Thyroid gland (tissue), 4 donors: ENCODE measurements around the gene GRAMD1C.

Experiments used
- CTCF ChIP-seq, 6 experiments: fragments of 200-600 bp in 3 of 6; fragments of 450-650 bp in 3 of 6; sonication (generic) in 3 of 6; IDR thresholded peaks; one replicate each; pipeline ENCODE4 v1.5.1; 2016 to 2019; ENCODE audit warnings: antibody characterized with exemption in 6 of 6, mild to moderate bottlenecking in 2 of 6, inconsistent platforms in 1 of 6, moderate library complexity in 1 of 6
- POLR2A ChIP-seq, 2 donors: fragments of 450-650 bp; IDR thresholded peaks; one replicate each; pipeline ENCODE4 v1.6.1; 2017; ENCODE audit warnings: antibody characterized with exemption in 2 of 2, mild to moderate bottlenecking in 2 of 2, moderate library complexity in 1 of 2

DNA sequence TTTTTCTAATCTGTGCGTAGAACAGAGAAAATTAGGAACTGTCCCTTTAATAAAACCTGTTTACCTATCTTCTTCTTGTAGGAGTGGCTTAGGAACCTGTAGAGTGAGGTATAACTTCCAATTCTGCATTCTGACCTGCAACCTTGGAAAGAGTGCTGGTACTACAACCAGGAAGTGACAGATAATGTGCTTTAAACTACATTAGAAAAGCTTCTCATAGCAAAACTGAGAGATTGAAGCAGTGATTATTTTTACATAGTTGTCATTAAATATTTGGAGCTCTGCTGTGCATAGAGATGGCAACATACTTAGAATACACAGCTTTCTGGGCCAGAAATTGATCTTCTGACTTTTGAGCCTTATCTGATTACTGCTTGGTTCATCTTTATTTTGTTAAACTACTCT lies 58.8 kb downstream of the GRAMD1C start:
- TF ChIP-seq CTCF (IDR thresholded peaks at IDR 0.05) (peak in 1 of 6 experiments; percentile 11), POLR2A (IDR thresholded peaks at IDR 0.05) (peak in 1 of 2 donors; percentile 59)
